GM19438 (cell line): ENCODE results near the gene HOXB3.

Source experiments
- ATAC-seq: cut with Tn5 transposase; IDR thresholded peaks from one replicate; pipeline ENCODE4 v1.9.1; 2021; ENCODE audit warnings: low read depth; ENCODE audit not compliant: unreplicated experiment

HOXB3 gene

DNA sequence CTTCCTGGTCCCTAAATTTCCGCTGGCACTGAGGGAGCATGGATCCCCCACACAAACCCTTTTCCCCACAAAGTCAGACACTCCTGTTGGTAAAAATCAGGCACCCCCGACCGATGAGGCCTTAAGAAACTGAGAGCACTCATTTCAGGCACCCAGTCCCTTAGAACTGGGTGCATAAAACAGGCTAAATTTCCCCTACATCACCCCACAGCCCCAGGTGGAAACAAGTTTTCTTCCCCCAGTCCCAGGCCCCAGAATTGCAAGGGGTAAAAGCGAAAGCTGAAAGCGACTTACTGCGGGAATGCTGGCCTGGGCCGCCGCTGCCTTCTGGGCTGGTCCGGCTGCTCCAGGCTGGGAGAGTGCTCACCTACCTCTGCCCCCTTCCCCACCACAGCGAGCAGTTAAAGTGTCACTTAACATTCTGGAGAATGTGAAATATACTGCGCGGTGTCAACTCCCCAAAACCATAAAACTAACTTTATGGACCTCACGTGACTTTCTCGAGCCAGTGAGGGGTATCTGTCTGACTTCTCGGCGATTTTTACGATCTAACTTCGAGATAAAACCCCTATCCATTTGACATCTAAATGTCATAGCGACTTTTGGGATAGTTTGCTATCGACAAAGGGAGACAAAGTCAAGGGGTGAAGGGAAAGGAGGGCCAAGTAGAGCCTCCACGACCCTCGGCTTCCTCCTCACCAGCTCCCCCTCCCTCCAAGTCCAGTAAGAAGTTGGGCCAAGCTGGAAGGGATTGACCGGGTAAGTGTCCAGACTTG, at the start of gene HOXB3:
Gene HOXB3, minus strand, starts transcription at position 411 of the 776 bp plus-strand sequence. CDS start 37,767 bp downstream, outside the sequence.
- ATAC-seq: no peak

DNA sequence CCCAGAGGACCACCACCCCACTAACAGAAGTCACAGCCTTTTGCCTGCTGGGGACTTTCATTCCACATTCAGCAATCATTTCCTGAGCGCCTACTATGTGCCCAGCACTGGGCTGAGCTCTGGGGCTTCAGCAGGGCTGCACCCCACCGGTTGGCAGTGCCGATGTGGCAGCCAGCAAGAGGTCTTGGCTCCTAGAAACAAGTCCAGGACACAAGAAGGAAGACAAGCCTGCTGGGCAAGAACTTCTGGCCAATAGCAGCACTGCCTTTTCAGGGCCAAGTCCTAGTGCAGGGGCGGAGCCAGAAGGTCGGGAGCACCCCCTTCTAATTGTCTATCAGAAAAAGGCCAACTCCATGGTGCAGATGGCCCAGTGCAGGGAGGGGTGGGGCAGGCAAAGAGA, 49.1 kb upstream of the HOXB3 start:
- ATAC-seq: no peak

DNA sequence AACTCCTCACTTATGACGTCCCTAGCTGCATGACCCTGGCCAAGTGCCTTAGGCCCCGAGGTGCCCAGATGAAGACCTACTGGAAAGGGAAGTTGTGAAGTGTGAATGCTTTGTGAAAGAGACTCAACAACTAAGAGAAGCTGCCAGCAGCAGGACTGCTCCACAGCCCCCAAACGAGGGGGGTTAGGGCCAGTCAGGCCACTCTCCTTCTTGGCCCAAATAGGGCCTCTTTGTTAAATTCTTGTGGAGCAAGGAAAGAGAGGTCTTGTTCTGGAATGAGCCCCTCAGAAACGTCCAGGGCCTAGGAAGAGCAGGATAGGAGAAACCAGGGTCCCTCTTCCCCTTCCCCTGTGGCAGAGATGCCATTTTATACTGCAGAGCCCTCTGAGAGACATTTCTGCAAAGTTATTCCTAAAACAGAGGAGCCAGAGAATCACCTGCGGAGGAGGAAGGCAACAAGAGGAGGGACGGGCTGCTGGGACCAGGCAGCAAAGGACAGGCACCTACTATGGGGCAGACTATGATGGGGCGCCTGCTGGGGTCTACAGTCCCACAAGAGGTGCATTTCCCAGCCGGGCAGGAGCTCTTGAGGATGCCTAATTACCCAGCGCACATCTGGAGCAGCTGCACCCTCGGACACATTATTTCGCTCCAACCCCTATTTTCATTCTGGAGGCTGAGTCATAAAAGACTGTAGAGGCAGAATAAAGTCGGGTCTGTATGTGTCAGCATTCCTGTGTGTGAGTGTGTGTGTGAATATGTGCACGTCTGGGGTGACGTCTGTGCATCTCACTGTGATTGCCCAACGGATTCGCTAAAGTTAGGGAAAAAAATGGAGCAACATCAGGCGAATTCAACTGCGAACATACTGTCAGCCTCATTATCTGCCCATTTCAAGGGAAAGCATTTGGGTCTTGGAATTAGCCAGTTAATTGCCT, 47.6 kb upstream of the HOXB3 start:
- no peak for ATAC-seq

DNA sequence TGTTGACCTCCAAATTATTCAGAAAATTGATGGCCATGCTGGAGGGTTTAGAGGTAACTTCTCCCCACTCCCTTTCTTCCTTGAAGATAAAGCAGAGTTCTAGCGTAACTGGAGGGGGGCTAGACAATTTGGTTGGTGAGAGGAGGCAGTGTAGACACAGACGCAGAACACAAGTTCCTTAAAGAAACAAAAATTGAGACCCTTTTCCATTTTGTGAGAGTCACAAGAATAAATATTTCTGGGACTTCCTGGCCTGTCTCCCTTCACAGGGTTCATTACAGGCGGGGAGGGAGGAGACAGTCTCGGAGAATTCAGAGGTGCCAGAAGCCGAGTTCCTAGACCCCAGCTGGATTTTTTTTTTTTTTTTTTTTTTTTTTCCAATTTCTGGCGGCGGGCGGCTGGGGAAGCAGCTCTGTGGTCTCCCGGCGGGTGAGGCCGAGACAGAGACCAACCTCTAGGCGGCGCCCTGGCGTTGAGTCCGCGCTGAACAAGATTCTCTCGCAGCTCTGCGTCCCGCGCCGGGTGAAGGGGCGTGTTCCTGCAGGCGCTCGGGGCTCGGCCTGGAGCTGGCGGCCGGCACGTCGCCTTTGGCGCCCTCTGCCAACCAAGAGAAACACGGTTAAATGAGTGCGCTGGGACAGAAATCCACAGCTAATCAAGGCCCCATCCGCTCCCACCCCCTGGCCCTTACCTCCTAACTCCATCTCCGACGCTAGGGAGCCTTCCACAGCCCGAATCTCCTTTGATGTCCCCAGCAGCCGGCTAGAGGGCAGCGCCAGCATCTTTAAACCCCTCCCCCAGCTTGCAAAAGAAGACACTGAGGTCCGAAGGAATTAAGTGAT, 46.4 kb upstream of the HOXB3 start:
- ATAC-seq: no peak

DNA sequence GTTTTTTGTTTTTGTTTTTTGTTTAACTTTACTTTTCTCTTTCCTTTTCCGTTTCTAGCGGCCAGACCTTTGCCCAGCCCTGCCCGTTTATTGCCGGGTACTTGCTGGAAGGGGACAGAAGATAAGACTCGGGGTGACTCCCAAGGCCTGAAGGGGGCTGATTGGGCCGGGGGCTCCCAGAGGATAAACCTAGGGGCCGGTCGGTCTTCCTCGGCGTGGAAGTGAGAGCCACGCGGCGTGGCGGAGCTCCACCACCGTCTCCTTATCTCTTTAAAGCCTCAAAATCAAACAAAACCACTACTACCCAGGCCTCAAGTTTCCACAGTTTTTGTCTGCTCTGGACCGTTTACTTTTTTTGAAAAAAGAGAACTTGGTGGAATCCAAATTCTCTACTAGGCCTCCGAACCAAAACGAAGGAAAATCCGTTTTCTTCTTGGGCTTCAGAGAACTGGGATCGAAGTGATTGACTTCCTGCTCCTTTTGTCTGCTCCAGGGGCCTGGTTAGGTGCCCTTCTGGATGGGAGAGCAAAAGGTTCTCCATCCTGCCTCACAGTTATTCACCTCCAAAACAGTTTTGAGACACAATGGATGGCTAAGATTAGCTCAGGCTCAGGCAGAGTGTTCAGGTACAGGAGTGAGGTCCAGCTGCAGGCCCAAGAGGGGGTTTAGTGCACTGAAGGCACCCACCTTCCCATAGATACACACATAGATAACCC, 44.6 kb upstream of the HOXB3 start:
- ATAC-seq: no peak

DNA sequence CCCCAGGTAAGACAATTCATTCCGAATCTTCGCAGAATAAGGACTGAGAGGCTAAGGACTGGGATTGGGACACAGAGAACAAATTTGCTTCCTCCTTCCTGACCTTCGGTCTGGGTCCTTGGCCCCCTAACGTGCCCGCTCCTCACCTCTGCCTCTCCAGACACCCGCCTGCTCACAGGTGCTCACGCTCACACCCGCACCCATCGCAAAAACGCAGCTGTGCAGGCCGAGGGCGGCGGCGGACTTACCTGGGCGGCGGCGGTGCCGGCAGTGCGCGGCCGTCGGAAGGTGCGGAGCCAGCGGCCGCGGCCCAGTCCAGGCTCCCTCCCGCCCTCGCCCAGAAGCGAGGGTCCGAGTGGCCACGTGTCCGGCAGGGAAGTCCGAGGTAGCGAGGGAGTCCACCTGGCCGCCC, 43.2 kb upstream of the HOXB3 start:
- ATAC-seq: no peak

DNA sequence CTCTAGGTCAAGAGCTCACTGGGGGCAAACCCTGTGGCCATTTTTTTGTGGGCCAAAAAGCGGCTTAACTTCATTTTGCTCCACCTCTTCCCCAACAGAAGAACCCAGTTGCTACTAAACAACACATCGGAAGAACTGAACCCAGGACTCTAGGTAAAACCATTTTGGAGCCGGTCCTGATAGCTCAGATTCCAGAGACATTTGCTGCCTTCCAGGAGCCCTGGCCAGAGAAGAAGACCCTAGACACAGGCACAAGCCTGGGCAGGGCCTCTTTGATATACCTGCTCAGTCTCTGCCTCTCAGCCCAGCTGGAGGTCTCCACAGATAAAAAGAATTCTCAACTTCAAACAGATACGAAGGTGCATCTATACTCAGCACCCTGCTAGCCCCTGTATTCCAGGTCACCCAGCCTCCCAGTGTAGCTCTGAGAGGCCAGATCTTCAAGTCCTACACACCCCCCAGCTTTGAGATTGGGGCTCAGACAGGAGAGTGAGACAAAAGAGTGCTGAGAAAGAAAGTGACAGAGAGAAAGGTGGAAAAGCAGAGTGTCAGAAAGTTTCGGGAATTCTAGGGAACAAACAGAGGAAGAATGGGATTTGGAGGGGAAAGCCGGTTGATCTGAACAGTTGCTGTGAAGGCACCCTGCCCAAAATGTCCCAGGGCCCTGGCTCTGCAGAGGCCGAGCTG, 42.7 kb upstream of the HOXB3 start:
- no peak for ATAC-seq

DNA sequence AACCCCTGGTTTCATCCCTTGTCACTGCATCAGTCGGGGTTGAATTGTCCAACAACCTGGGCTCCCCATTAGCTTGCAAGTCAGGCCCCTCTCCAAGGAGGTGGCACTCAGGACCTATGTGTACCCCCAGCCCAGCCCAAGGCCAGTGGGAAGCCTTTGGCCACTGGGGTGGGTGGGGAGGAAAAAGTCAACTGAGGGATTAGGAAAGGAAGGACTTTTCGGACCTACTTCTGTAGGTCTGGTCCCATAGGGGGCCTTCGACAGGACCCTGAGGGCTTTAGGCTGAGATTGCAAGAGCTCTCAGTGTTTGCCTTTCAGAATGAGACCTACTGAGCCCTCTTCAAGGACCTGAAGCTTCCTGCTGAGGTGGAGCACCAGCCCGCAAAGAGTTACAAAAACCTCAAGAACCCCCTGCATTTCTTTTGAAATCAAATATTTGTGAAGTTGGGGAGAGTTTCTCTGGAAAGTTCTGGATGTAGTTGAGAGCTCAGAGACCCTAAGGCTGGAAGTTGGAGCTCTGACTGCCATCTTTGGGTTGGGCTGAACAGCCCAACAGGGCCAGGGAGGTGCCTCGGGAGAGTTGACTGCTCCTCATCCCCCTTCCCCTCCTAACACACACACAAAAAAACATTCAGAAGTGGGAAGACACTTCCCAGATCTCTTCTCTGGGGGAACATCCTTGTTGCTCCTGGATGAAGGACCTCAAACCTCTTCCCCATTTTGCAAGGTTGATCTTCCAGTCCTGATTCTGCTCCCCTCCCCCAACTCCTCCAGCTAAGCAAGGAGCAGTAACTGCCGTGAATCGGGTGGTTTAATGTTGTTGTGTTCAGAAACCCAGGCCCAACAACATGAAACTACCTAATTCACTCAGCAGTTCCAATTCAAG, 41.9 kb upstream of the HOXB3 start:
- no peak for ATAC-seq

DNA sequence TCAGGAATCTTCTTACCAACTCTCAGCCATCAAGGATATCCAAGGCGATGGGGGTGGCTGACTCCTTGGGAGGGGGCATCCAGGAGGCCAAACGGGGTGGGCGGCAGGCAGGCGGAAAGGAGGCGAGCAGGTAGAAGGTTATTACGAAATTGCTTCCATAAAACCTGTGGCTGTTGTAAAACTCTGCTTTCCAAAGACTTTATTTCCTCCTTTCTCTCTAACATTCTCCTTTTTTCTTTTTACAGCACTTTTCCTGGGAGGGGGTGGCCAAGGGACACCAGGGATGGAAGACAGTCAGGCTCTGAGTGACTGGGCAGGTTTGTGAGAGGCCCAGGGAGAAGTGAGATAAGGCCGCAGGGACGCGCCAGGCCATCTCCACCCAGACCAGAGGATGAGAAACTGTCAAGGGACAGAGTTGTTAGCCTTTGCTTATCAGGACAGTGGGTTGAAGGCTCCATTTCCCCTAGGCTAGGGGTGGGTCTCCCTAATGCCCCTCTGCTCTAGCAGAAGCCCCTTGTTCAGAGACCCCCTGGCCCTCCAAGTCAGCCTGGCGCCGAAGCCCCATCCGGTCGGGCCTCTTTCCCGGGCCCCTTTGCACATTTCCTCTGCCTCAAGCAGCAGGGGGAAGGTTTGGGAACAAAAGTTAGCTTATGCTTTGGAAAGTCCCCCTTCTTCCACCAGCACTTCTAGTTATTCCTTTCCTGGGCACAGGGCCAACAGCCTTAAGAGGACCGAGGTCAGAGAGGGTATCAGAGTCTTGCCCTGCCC, 41.1 kb upstream of the HOXB3 start:
- ATAC-seq: no peak

DNA sequence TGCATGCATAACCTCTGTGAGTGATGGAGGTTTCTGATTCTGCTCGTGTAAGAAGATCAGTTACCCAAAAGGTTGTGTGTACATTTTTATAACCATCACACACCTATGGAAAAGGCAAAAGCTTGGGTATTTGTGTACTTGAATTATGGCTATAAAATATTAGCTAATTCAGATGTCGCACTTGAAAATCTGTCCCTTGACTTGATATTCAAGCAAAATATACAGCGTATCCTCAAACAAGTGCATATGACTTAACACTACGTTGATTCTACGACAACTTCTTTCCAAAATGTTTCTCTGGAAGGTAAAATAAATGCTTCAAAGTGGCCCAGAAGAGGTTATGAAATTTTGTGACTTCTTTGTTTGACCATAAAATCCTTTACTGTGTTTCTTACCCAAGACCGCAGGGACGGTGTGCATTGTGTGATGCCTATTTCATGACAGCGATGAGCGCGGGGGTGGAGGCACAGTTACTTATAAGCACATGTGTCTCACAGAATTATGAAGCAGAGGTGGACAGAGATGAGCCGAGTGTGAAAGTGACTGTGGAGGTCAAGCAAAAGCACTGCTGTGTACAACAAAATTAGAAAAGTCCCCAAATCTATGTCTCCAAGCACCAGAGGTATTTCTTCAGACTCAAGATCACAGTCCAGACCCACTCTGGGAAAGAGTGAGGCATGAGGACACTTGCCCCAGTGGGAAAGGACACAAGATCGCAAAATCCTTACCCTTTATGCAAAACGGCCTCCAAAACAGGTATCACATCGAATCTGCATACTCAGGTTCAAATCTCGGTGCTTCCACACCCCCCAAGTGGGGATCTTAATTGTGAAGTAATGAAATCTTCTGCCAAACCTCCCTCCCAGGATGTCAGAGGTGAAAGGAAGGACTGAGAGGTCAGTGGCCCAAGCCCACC, 40.2 kb upstream of the HOXB3 start:
- ATAC-seq: no peak

DNA sequence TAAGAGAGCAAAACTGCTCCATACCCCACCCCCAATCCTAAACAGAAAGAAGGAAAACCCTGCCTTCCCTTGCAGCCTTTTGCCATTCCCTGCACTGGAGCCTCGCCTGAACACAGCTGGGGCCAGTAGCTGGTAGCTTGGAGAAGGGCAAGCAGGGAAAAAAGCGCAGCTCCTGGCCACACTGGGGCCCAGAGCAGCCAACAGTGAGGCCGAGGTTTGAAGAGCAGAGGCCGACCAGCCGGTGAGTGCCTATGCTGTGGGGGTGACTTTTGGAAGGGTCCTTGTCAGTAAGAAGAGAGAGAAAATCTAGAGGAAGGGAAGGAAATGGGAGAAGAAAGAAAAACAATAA, 39.3 kb upstream of the HOXB3 start:
- no peak for ATAC-seq

DNA sequence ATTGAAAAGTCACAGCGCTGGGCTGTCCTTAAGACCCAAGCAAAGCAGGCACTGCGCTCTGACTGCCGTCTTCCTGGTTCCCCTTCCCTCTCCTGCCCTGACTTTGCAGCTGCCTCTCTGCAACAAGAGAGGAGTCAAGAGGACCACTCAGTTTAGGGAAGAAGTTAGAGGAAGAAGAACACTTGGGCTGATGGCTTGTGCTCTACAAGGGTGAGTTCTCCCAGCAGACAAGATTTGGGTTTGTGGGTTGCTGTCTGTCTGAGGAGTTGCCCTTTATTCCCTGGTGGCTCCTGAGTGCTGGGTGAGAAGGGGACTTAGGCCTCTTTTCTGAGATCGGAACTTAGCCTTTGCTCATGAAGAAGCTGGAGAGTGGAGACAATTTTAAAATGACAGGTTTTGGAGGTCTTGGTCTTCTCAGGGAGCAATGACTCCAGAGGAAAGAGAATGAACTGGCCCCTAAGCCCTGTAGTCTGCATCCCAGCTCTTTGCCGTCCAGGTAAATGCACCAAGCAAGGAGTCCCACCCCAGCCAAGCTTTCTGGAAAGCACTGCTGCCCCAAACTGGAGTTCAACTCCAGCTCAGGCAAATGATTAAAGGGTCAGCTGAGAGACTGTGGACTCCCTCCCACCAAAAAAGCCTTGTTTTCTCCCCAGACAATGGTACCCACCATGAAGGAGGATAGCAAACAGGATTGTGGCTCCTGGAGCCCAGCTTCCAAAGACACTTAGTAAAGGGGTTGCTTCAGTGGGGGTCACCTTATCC, 38.8 kb upstream of the HOXB3 start:
- no peak for ATAC-seq

DNA sequence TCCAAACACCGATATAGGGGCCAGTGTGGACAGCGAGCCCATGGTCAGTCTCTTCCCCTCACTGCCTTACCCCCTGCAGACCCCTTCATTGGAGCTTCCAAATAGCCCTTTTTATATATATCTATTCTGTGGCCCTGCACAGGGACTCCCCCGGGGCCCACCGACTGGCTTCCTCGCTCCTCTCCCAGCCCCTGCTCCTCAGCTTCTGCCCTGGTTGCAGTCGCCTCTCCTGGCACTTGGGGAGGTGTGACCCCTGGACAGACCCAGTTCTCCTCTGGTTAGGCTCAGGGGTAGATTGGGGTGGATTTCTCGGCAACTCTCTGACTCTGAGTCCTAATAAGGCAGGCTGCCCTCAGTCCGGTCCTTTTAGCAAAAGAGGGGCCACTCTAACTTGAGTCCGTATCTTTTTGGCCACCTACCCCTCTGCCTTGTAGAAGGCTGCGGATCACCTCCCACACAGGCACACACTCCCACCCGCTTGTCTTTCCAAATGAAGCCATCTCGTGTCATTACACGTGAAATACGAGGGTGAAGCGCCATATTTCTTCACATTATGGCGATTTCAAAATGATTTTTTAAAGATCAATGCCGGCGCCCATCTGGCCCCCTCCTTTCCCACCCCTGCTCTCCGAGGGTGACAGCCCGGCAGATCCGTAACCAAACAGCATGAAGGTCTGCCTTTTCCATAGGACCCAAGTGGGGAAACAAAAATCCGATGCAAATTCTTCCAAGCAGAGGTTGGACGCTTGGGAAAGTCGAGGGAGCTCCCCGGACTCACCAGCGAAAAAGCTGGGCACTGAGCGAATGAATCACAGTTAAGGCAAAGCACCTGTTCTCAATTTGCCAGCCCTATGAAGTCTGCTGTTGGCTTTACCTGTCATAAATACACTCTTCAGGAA, 37.8 kb upstream of the HOXB3 start:
- no peak for ATAC-seq

DNA sequence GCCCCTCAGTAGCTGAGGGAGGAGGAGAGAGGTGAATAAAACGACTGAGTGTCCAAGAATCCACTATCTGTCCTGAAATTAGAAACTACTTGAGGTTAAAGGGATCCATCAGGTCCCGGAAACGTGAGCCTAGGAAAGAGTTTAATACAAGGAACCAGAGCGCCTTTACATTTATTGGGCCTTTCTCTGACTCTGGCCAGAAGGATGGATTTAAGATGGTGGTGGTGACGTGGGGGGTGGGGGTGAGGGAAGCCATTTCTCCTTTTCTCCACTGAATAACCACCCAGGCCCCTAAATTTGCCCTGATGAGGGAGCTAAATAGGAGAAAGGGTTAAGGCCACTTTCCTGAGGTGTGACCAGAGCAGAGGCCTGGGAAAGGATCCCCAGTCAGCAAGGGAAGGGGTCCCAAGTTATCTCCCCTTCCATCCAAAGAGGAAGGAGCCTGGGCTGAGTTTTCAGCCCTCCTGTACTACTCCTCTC, 37.1 kb upstream of the HOXB3 start:
- no peak for ATAC-seq
